NOMO-1 treated with DMSO at 0.1 percent for 48 hours (cell line): Measurements from ENCODE around the gene RFX2.
"Not testable (repeated sequence)": the region's sequence is repeated elsewhere in the genome, so short reads cannot be mapped to it uniquely, and the experiment has no call there.

Source experiments
- DNase-seq: peaks from one replicate; lab custom pipeline; 2025; ENCODE audit not compliant: unreplicated experiment; lab: John Stamatoyannopoulos, UW

RFX2 gene

DNA sequence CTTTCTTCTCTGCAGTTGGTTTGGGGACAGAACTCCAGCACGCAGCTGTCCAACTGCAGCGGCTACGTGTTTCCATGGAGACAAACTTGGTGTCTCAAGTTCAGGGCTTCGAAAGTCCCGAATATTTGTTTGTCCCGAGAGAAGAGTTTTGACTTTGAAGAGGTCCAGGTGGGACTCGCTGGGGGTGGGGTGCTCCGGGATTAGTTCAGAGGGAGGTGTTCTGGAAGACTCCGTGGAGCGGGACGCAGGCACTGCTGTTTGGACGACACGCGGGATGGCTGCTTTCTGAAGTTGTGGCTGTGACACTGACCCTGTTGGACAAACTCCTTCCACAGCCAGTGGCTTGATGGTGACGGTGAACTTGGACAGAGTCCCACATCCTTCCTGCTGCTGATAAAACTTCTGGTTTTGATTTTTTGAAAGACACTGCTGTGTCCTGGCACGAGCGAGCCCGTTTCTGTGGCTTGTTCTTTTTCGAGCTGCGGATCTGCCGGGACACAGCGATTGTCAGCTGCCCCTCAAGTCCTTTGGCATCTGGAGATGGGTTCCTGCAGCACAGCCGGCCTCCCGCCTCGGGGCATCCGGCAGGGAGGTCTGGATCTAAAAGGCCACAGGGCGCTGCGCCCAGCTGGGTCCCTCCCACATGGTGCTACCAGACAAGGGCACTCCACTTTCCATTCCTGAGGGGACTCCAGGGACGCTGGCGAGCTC is 116.5 kb downstream of the RFX2 start:
- DNase-seq, result no peak

GRCh38 chr19:5993201-5993600 is 117.1 kb downstream of the RFX2 start:
- no peak for DNase-seq

GRCh38 chr19:5992756-5993155 is 117.5 kb downstream of the RFX2 start:
- DNase-seq, result no peak

DNA sequence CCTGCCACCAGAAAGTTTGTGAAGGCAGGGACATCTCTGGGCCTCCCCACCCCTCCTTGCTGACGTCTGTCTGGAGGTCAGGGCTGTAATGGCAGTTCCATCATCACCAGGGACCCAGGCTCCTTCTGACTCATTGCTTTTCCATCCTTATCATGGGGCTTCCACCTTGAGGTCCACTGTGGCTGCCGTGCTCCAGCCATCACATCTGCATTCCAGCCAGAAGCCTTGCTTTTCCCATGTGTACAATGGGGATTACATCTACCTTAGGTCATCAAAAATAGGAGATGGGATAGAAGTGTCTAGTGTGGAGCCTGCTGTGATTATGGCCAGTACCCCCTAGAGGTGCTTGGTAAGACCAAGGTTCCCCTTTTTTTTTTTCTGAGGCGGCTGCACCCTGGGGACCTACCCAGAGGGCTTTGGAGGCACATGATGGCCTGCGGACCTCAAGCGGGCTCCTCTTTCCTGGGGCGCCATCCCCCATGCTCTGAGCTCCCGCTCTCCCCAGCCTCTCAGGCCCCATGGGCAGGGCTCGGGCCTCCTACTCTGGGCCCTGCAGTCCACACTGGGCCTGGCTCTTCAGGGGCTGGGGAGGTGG is 119.0 kb downstream of the RFX2 start:
- DNase-seq, result no peak

DNA sequence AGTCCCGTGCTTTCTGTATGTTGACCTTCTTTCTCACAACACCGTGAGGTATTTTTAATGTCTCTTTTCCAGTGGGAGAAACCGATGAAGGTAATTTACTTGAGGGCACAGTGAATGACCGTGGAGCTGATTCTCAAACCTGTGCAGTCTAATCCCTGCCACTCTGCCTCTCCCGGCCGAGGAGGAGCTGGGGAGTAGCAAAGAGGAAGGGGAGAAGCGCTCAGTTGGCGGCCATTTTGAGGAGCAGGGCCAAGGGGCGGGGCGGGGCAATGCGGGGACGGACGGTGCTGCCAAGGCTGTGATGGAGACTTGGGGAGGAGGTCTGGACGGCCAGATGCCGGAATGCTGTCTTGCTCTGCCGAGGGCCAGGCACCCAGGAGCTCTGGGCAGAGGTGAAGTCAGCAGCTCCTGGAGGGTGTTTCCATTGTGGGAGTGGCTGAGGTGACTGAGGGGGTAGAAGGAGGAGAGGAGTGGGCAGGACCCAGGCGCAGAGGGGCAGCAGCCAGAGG is 120.0 kb downstream of the RFX2 start:
- DNase-seq, result no peak

DNA sequence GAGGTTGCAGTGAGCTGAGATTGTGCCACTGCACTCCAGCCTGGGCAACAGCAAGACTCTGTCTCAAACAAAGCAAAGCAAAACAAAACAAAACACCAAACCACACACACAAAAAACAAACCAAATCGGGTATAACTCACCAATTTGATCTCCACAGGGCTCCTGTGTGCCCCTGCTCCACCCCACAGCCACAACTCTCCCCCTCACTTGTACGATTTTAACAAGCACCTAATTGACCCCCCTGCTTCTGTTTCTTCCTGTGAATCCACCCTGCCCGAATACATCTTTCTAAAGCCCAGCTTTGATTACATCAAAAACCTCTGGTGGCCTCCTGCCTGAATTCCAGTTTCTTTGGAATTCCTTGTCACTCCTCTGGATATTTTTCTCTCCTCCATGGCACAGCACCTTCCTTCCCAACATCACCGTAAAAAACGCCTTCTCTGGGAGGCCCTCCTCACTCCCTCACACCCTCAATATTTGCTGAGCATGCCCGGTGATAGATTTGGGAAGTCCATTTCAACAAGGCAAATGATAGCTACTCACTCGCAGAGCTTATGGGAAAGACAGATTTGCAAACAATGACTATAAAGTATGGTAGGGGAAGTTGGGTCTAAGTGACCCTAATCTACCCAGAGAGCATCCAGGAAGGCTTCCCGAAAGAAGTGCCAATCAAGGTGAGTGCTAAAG is 120.8 kb downstream of the RFX2 start:
- DNase-seq, result no peak

DNA sequence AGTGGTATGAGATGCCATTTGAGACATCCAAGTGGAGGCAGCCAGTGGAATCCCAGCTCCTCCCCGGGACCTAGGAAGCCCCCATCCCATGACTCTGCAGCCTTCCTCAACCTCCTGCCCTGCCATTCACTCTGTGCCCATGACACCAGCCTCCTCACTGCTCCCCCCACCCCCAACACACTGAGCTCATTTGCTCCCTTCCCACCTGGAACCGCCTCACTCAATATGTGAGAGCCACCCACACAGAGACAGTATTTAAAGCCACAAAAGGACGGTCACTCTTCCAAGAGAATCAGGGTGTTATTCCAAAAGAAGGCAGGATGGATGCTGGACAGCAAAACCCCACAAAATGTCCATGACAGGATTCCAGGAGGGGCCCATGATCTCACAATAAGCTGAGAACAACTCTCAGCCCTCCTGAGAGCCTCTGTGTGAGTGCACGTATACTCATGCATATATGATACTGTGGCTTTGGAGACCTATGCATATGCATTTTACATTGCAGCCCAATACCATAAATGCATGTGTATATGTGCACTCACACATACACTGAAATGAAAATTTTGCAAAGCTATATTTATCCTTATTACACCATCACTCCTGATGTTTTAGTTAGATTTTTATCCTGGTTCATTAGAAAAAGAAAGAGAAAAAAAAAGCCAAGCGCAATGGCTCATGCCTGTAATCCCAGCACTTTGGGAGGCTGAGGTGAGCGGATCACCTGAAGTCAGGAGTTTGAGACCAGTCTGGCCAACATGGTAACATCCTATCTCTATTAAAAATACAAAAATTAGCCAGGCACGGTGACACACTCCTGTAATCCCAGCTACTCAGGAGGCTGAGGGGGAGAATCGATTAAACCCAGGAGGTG is 121.5 kb downstream of the RFX2 start:
- no peak for DNase-seq

DNA sequence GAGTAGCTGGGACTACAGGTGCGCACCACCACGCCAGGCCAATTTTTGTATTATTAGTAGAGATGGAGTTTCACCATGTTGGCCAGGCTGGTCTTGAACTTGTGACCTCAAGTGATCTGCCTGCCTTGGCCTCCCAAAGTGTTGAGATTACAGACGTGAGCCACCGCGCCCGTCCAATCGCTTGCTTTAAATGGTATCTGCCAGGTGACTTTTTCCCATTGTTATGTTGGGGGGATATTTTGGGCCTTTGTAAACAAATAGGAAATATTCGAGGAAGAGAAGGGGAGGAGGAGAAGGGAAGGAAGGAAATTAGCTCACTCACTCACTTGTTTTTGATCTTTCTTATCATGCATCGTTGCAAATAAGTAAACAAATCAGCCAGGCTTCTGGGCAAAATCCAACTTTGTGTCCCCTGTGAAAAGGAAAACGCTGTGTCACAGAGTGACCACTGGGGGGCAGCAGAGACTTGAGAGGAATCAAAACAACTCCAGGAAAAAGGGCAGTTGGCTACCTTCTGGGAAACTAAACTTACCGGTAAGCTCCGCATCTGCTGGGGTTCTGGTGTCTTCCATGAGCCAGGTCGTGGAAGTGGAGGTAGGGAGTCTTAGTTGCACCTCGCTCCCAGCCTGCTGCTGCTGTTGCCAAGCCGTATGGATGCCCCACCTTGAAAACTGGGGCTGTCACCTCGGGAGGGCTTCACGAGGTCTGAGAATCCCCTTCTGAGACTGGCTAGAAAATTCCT is 123.1 kb downstream of the RFX2 start:
- DNase-seq, result peak; percentile 67

- not testable (repeated sequence) for DNase-seq
These were observed 124.5 kb downstream of the RFX2 start for GRCh38 chr19:5985837-5986236.

DNA sequence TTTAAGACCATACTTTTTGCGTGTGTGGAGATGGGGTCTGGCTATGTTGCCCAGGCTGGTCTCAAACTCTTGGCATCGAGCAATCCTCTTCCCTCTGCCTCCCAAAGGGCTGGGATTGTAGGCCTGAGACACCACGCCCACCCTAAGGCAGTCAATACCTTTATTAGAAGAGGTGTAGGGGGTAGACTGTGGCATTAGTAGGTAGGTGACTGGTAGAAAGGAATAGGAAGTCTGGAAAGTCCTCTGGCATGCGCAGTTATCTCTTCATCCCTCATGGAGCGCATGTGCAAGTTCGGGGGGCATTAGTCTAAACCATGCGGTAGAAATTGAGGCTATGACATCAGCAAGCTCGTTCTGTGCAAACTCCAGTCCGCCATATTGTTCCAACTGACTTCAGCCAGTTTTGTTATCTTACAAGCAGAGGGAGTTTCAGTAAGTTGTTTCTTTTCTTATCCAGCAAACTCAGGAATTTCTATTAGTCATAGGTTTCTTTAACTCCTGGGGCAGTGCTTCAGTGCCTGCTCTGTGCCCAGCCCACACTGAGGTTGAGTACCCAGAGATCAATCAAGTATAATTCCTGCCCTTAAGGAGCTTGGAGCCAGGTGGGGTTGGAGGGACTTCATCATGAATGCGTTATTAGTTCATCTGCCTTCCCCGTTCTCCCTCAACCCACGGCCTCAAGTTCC is 125.1 kb downstream of the RFX2 start:
- no peak for DNase-seq

DNA sequence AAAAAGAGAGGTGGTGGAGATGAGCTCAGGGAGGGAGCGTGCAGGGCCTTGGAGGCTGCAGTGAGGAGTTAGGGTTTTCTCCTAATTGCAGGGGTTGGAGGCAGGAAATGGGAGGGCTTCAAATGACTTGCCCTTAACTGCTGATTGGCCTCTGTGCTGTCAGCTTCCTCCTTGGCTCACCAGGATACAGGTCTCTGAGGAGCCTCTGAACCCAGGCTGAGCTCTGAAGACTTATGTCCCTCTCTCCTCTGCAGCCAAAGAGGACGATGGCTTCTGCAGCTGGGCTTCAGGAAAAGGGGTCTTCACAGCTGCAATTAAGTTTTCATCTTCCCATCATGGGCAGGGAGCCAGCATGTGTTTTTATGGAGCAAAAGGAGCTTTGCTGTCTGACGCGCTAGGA is 125.7 kb downstream of the RFX2 start:
- DNase-seq, result no peak

DNA sequence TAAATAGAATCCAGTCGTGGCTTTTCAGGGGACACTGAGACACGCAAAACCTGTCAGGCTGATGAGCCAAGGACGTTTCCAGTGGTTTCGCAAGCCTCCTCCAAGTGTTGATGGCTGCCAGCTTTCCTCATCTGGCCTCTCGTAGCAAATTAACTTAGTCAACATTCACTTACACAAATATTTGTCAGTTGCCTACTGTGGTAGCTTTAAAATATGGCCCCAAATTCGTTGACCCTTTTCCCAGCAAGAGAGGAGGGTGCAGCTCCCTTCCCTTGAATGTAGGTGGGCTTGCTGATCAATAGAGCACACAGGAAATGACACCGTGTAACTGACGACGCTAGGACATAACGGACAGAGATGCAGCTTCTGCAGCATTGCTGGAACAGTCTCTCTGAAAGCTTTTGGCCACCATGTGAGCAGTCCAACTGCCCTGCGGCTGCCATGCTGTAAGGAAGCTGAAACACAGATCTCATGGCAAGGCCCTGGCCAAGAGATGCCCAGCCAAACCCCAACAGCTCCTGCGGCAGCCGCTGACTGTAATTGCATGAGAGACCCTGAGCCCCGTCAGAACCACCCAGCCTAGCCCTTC is 126.8 kb downstream of the RFX2 start:
- peak; percentile 3 for DNase-seq

- DNase-seq, result no peak
These were observed 131.4 kb downstream of the RFX2 start for GRCh38 chr19:5978606-5979552.

GRCh38 chr19:5977785-5978605 is 132.3 kb downstream of the RFX2 start, which contains the start of gene RANBP3:
TSS of gene RANBP3 (minus strand) at chr19:5978140. CDS start at chr19:5978082, 58 bp downstream.
- DNase-seq, result peak; percentile 98

DNA sequence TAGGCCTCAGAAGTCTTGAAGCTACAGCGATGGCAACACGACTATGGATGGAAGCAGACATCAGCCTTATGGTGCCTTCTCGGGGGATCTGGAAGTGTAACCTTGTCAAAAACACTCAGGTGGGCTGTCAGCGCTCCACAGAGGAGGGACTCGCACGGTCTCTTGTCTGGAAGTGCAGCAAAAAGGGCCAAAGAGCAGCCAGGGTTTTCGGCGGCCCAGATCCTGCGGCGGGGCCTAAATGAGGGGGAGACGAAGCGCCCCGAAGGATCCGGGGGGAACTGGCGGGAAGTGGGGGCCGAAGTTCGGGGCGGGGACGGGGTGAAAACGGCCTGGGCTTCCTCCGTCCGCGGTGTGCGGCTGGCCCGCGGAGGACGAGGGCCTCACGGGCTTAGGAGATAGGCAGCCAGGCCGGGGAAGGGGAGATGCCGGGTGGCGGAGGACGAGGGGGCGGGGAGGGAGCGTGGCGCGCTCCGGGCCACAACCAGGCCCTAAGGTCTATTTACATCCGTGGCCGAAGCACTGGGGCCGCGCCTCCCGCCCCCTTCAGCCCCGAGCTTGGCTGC is 133.0 kb downstream of the RFX2 start:
- no peak for DNase-seq

DNA sequence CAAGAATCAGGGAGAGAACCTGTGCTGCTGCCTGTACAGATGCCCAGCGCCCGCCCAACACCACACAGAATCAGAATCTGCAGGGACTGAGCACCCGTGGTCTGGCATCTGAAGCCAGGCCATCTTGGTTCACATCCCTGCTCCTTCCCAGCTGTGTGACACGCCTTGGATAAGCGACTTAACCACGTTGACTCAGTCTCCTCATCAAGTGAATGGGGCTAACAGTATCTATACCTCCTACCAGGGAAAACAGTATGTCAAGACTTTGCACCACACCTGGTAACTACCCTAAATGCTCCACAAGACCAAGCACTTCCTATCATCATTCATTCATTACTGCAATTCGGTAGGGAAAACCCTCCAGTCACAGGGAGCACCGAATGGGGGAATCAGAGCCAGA is 133.5 kb downstream of the RFX2 start:
- DNase-seq, result no peak

GRCh38 chr19:5975388-5975728 is 134.9 kb downstream of the RFX2 start:
- no peak for DNase-seq
